ENCODE data around the gene MISP.

DNA sequence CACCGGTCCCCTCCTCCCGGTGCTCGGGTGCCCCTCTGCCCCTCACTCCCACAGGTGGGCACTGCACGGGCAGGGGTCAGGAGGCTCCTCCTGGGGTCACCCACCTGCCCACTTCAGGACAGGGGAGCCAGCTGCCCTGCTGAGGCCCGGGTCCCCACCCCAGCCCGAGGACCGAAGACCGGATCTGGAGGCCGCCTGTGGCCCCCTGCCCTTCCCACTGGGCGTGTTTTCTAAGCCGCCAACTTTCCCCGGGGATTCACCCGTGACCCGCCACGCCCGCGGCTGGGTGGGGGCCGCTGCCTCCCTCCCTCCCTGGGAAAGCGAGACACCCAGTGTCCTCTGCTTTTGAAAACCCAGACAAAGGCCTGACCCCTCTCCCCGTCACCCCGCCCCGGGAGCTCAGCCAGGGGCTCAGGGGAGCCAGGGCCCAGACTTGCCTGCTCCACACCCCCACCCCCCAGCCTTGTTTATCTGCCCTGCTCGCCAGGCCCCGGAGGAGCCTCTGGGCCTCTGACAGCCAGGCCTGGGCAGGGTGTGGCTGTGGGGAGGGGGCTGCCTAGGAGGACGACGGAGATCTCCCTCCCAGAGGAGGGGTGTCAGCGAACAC is 40.8 kb upstream of the MISP start:
- TF ChIP-seq TCF7L2 (IDR thresholded peaks at IDR 0.05; ENCODE audit: low read depth, low read length) (no peak), SIN3A (IDR thresholded peaks at IDR 0.05; ENCODE audit: borderline replicate concordance, insufficient read depth, low read depth, low read length) (no peak), POLR2AphosphoS5 (IDR thresholded peaks at IDR 0.05; ENCODE audit: low read depth, low read length) (no peak)
- TF ChIP-seq, protein P1, sequence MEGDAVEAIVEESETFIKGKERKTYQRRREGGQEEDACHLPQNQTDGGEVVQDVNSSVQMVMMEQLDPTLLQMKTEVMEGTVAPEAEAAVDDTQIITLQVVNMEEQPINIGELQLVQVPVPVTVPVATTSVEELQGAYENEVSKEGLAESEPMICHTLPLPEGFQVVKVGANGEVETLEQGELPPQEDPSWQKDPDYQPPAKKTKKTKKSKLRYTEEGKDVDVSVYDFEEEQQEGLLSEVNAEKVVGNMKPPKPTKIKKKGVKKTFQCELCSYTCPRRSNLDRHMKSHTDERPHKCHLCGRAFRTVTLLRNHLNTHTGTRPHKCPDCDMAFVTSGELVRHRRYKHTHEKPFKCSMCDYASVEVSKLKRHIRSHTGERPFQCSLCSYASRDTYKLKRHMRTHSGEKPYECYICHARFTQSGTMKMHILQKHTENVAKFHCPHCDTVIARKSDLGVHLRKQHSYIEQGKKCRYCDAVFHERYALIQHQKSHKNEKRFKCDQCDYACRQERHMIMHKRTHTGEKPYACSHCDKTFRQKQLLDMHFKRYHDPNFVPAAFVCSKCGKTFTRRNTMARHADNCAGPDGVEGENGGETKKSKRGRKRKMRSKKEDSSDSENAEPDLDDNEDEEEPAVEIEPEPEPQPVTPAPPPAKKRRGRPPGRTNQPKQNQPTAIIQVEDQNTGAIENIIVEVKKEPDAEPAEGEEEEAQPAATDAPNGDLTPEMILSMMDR (IDR thresholded peaks at IDR 0.05), result no peak

Measured in Panc1 (cell line).